Nephron progenitor cell (in vitro differentiated cells): Measurements from ENCODE around the gene VSIR.

Experiments used
- DNase-seq: peaks from one replicate; pipeline ENCODE4 v3.0.0; 2021
- H3K27ac Mint-ChIP-seq: 2 replicates; pipeline ENCODE4 v1.8.0; 2021; ENCODE audit warnings: mild to moderate bottlenecking, moderate library complexity, mixed read lengths
- H3K27me3 Mint-ChIP-seq: 2 replicates; pipeline ENCODE4 v1.8.0; 2021; ENCODE audit warnings: mild to moderate bottlenecking, low read depth, mixed read lengths; ENCODE audit not compliant: poor library complexity
- H3K36me3 Mint-ChIP-seq: 2 replicates; pipeline ENCODE4 v1.8.0; 2021; ENCODE audit warnings: low read depth, mixed read lengths
- H3K4me1 Mint-ChIP-seq: 2 replicates; pipeline ENCODE4 v1.8.0; 2021; ENCODE audit warnings: mixed read lengths
- H3K4me3 Mint-ChIP-seq: 2 replicates; pipeline ENCODE4 v1.8.0; 2021; ENCODE audit warnings: mild to moderate bottlenecking, moderate library complexity, mixed read lengths
- H3K9me3 Mint-ChIP-seq: 2 replicates; pipeline ENCODE4 v1.8.0; 2021; ENCODE audit warnings: mild to moderate bottlenecking, moderate library complexity, mixed read lengths
- CTCF ChIP-seq: fragments of 200-600 bp; sonication (generic); IDR thresholded peaks from 2 replicates; pipeline ENCODE4 v1.5.0; 2021; ENCODE audit warnings: antibody characterized with exemption

The VSIR gene

GRCh38 chr10:71705582-71705981 is 67.7 kb downstream of the VSIR start:
- TF ChIP-seq CTCF: no peak
- H3K4me1 Mint-ChIP-seq: peaks cover 11% of the 10 kb centered on the region
- DNase-seq: no peak
- no peak overlapping the region for H3K4me3 Mint-ChIP-seq
- peaks cover 3% of the 10 kb centered on the region for H3K27me3 Mint-ChIP-seq
- H3K27ac Mint-ChIP-seq: no peak overlapping the region
- H3K9me3 Mint-ChIP-seq: no peaks in the 10 kb centered on the region
- no peaks in the 10 kb centered on the region for H3K36me3 Mint-ChIP-seq

- Mint-ChIP-seq H3K36me3 (no peaks in the 10 kb centered on the region), H3K4me1 (peaks cover 16% of the 10 kb centered on the region), H3K9me3 (no peaks in the 10 kb centered on the region), H3K4me3 (no peak overlapping the region), H3K27me3 (peaks cover 3% of the 10 kb centered on the region), H3K27ac (no peak overlapping the region)
- TF ChIP-seq CTCF: no peak
- DNase-seq: no peak
Observed at GRCh38 chr10:71704816-71705215, 68.5 kb downstream of the VSIR start.

- peaks cover 23% of the 10 kb centered on the region for H3K4me1 Mint-ChIP-seq
- no peaks in the 10 kb centered on the region for H3K36me3 Mint-ChIP-seq
- H3K9me3 Mint-ChIP-seq: no peaks in the 10 kb centered on the region
- peaks cover 6% of the 10 kb centered on the region for H3K27me3 Mint-ChIP-seq
- H3K27ac Mint-ChIP-seq: no peak overlapping the region
- no peak for TF ChIP-seq CTCF
- DNase-seq: no peak
- no peak overlapping the region for H3K4me3 Mint-ChIP-seq
Observed at GRCh38 chr10:71703577-71703976, 69.7 kb downstream of the VSIR start.

- no peak for DNase-seq
- H3K4me1 Mint-ChIP-seq: peaks cover 23% of the 10 kb centered on the region
Observed at GRCh38 chr10:71701496-71702132, 71.7 kb downstream of the VSIR start.

GRCh38 chr10:71700731-71701368 is 72.5 kb downstream of the VSIR start:
- TF ChIP-seq CTCF: no peak
- Mint-ChIP-seq H3K36me3 (no peaks in the 10 kb centered on the region), H3K27ac (no peak overlapping the region), H3K4me3 (no peak overlapping the region), H3K4me1 (peaks cover 23% of the 10 kb centered on the region), H3K27me3 (peaks cover 10% of the 10 kb centered on the region), H3K9me3 (no peaks in the 10 kb centered on the region)
- no peak for DNase-seq

More at GRCh38 chr10:71701496-71702132, 71.7 kb downstream of the VSIR start:
- H3K4me3 Mint-ChIP-seq: no peak overlapping the region
- H3K36me3 Mint-ChIP-seq: no peaks in the 10 kb centered on the region
- TF ChIP-seq CTCF: no peak
- no peaks in the 10 kb centered on the region for H3K9me3 Mint-ChIP-seq
- H3K27ac Mint-ChIP-seq: no peak overlapping the region
- peaks cover 10% of the 10 kb centered on the region for H3K27me3 Mint-ChIP-seq

- no peak for DNase-seq
- no peak for TF ChIP-seq CTCF
- no peak overlapping the region for H3K4me3 Mint-ChIP-seq
- peaks cover 28% of the 10 kb centered on the region for H3K4me1 Mint-ChIP-seq
- peaks cover 11% of the 10 kb centered on the region for H3K27me3 Mint-ChIP-seq
- no peaks in the 10 kb centered on the region for H3K9me3 Mint-ChIP-seq
- H3K27ac Mint-ChIP-seq: no peak overlapping the region
- no peaks in the 10 kb centered on the region for H3K36me3 Mint-ChIP-seq
Observed at GRCh38 chr10:71698737-71699136, 74.6 kb downstream of the VSIR start.
